IPS-20b (cell line): ENCODE measurements around the gene COL4A1.

ENCODE experiments used
- H3K27ac ChIP-seq: one replicate; pipeline ENCODE4 v1.5.1; 2013; ENCODE audit warnings: low read length
- H3K27me3 ChIP-seq: 2 replicates; pipeline ENCODE4 v1.6.1; 2013; ENCODE audit warnings: mild to moderate bottlenecking, low read length, inconsistent platforms; ENCODE audit not compliant: insufficient read depth
- H3K36me3 ChIP-seq: 2 replicates; pipeline ENCODE4 v1.6.1; 2013; ENCODE audit warnings: low read depth, mild to moderate bottlenecking, inconsistent platforms, low read length, moderate library complexity; ENCODE audit not compliant: insufficient read depth
- H3K4me1 ChIP-seq: 2 replicates; pipeline ENCODE4 v1.6.1; 2013; ENCODE audit warnings: mild to moderate bottlenecking, control low read depth, inconsistent platforms, low read length, moderate library complexity; ENCODE audit not compliant: insufficient read depth
- H3K4me3 ChIP-seq: 2 replicates; pipeline ENCODE4 v1.5.1; 2013; ENCODE audit warnings: mild to moderate bottlenecking, low read length, inconsistent platforms
- H3K9ac ChIP-seq: 2 replicates; pipeline ENCODE4 v1.6.1; 2013; ENCODE audit warnings: low read depth, mild to moderate bottlenecking, inconsistent platforms, low read length, moderate library complexity
- H3K9me3 ChIP-seq: 2 replicates; pipeline ENCODE4 v1.6.1; 2013; ENCODE audit warnings: mild to moderate bottlenecking, low read depth, low read length, inconsistent platforms; ENCODE audit not compliant: insufficient read depth

COL4A1 gene

DNA sequence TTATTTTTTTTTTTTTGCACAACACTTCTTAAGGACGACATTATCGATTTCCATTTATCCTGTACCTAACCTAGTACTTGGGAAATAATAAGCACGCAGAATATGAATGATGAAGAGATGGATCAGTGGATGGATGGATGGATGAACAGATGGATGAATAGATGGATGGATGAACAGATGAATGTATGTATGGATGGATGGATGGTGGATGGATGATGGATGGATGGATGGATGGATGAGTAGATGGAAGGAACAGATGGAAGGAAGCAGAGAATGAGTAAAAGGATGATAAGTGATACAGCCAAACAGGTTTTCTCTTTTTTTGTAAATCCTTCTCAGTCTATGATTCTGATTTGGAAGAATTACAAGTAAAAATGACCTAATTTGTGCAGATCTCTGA lies 166.9 kb downstream of the COL4A1 start:
- no peak overlapping the region for H3K27ac ChIP-seq
- no peaks in the 10 kb centered on the region for H3K9me3 ChIP-seq
- H3K36me3 ChIP-seq = no peaks in the 10 kb centered on the region
- no peak overlapping the region for H3K9ac ChIP-seq
- H3K27me3 ChIP-seq = peaks cover 33% of the 10 kb centered on the region
- H3K4me3 ChIP-seq = no peak overlapping the region
- H3K4me1 ChIP-seq = peaks cover 27% of the 10 kb centered on the region

DNA sequence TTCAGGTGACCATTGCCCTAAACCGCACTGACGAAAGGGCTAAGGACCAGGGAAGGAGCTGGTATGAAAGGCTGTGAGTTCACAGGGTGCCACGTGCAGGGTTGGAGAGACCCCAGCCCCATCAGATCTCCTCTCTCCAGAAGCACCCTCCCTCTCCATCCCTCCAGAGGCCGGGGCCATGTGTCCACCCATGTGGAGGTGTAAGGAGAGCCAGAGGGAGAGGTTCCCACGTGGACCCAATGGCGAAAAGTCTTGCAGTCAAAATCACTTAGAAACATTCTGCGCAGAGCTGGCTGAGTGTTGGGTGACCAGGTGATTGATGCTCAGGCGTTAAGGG lies 168.3 kb downstream of the COL4A1 start:
- Histone ChIP-seq H3K9me3 (no peaks in the 10 kb centered on the region), H3K27me3 (peaks cover 33% of the 10 kb centered on the region), H3K36me3 (no peaks in the 10 kb centered on the region), H3K4me3 (peak overlapping the region; percentile 77), H3K27ac (no peak overlapping the region), H3K4me1 (peaks cover 36% of the 10 kb centered on the region), H3K9ac (peak overlapping the region; percentile 49; the same call in 1 of the 2 replicates)

DNA sequence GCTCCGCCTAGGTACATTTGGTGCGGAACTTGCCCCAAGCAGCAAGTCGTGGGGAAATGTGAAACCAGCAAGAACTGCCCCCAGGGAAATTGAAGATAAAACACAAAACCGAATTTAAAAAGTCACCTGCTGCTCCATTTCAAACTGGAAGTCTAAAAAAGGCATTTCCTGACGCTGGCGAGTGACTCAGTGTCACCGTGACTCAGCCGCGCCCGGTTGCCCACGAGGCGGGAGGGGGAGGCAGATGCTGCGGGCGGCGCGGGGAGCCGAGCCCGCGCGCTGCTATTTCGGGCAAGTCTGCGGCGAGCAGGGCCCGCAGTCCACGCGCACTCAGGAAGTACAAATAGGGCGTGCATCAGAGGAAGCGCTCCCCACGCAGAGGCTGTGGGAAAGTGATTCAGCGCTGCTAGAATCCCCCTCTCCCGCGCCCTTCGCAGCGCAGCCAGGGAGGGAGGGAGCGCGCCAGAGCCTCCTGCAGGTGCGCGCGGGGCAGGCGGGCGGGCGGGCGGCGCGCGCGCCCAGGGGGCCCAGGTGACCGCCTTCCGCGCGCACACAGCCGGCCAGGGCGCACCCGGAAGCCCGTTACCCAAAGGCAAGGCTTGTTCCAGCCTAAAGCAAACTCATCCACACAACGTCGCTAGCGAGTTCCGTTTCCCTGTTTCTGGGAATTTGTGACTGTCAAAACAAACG lies 168.8 kb downstream of the COL4A1 start:
- Histone ChIP-seq H3K4me3 (peak overlapping the region; percentile 77), H3K27me3 (peaks cover 33% of the 10 kb centered on the region), H3K27ac (no peak overlapping the region), H3K4me1 (peaks cover 36% of the 10 kb centered on the region), H3K9ac (peak overlapping the region; percentile 49; the same call in 1 of the 2 replicates), H3K9me3 (no peaks in the 10 kb centered on the region), H3K36me3 (no peaks in the 10 kb centered on the region)

DNA sequence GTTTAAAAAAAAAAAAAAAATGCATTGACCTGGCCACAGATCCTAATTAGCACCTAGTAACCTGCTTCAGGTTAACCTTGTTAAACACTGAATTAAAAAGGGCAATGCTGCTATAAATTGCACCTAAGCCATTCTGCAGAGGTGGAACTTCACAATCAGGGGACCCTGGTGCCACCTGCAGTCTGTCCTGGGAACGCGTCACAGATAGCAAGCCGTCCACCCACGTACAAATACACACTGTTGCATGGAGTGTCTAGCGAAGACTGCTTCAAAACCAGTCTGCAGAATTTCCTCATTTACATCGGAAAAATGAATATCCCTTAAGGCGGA lies 169.3 kb downstream of the COL4A1 start:
- Histone ChIP-seq H3K27me3 (peaks cover 33% of the 10 kb centered on the region), H3K4me1 (peaks cover 41% of the 10 kb centered on the region), H3K27ac (no peak overlapping the region), H3K9me3 (no peaks in the 10 kb centered on the region), H3K4me3 (peak overlapping the region; percentile 77), H3K36me3 (no peaks in the 10 kb centered on the region), H3K9ac (peak overlapping the region; percentile 49; the same call in 1 of the 2 replicates)

DNA sequence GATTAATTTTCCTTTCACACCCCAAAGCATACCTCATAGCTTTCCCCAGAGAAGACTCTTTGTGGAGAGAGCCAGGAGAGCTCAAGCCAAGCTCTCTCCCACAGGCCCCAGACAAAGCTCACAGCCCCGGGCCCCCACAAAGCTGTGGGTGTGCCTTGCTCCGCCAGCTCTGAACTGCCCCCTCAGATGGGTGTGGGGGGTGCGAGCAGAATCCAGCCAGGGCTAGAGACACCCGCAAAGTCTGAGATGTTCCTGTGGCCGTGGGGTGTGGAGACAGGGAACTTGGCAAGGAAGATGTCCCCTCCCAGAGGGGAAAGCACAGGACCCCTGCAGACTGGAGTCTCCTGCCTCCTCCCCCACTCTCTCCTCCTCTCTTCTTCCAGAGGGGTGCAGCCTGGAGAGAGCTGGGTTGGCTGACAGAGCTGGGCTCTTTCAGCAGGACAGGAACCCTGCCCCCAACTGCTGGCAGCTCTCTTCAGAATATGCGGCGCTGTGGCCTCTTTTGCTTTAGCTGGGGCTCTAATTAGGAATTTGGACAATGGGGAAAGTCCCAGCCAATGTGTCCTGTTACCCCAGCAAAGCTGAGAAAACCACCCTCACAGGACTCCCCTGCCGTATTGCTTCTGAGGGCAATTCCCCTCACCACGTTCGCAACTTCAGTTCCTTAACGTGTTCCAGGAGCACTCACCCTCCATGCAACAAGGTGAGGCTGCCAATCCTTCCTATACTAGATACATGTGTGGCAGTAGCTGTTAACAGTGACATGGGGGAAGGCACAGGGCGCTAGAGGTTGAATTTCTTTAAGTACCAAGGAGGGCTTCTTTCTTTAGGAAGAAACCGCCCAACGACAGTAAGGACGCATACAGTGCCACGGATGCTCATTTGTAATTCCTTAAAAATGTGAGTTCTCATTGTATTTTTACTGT lies 170.0 kb downstream of the COL4A1 start:
- Histone ChIP-seq H3K9ac (no peak overlapping the region), H3K36me3 (no peaks in the 10 kb centered on the region), H3K4me3 (peak overlapping the region; percentile 77; the same call in 1 of the 2 replicates), H3K9me3 (no peaks in the 10 kb centered on the region), H3K27ac (no peak overlapping the region), H3K27me3 (peaks cover 33% of the 10 kb centered on the region), H3K4me1 (peaks cover 47% of the 10 kb centered on the region)

DNA sequence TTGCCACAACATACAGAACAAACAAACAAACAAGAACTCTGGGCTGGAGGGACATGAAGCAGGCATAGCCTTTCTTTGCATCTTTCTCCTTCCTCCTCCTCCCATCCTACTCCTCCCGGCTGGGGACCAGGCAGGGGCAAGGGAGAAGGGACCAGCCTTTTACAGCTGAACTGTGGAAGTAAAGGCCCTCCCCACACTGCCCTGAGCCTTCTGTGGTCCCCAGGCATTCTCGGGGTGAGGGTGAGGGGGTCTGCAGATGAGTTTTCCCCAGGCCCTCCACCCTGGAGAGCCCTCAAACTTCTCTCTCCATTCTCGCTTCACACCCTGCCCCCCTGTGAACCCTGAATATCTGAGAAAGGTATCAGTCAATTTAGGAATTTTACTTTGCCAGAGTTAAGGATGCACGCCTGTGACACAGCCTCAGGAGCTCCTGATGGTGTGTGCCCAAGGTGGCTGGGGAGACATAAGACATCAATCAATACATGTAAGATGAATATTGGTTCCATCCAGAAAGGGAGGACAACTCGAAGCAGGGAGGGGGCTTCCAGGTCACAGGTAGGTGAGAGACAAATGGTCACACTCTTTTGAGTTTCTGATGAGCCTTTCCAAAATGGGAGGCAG lies 170.9 kb downstream of the COL4A1 start:
- Histone ChIP-seq H3K9me3 (no peaks in the 10 kb centered on the region), H3K4me1 (peaks cover 47% of the 10 kb centered on the region), H3K36me3 (no peaks in the 10 kb centered on the region), H3K4me3 (no peak overlapping the region), H3K9ac (no peak overlapping the region), H3K27me3 (peaks cover 33% of the 10 kb centered on the region), H3K27ac (no peak overlapping the region)

DNA sequence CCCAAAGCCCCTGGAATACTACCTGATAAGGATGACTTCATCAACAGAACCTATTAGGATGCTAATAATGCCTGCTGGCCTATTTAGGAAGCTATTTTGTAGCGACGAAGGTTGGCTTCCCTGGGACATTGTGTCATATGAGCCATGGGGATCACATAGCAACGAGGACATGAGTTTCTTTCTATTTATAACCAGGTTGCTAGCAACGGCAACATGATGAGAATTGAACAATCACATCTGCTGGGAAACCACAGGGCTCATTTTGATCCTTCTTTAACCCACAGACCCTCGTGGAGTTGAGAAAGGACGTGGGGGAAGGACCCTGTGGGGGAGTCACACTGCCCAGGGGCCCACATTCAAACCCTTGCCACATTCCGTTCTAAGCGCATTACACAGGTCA lies 172.2 kb downstream of the COL4A1 start:
- no peaks in the 10 kb centered on the region for H3K9me3 ChIP-seq
- H3K27me3 ChIP-seq = peaks cover 33% of the 10 kb centered on the region
- H3K4me3 ChIP-seq = peak overlapping the region; percentile 26
- peak overlapping the region; percentile 65 for H3K27ac ChIP-seq
- H3K36me3 ChIP-seq = no peaks in the 10 kb centered on the region
- peak overlapping the region; percentile 26; the same call in 1 of the 2 replicates for H3K9ac ChIP-seq
- peaks cover 47% of the 10 kb centered on the region for H3K4me1 ChIP-seq

DNA sequence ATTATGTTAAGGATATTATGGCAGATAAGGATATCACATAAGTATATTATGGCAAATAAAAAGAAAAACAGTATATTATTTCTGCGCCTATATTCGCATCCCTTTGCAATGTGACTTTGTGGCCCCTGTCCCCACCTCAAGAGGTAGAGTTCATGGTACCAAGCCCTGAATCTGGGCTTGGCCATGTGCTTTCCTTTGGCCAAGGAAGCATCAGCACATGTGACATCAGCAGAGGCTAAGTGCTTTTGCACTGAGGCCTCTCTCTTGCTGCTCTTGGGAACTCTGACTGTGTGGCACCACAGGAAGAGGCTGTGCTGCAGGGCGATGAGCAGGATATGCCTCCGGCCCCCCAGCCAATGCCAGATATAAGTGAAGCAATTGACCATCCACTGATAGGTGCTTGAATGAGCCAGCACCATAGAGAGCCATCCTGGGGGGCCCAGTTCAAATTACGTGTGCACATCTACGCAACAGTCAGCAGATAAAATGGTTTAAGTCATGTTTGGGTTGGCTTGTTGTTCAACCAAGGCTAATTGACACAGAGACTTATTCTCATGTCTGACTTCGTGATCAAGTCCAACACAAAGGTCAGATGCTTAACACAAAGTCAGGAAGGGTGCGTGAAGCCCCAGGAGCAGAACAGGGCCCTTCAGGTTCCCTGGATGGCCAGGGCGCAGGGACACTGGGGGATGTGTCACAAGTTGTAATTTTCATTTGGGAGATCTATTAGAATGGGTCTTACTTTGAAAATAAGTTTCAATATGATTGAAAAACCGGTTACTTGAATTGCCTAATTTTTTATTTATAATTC lies 173.3 kb downstream of the COL4A1 start:
- Histone ChIP-seq H3K9me3 (no peaks in the 10 kb centered on the region), H3K4me3 (no peak overlapping the region), H3K4me1 (peaks cover 44% of the 10 kb centered on the region), H3K36me3 (no peaks in the 10 kb centered on the region), H3K27ac (no peak overlapping the region), H3K9ac (no peak overlapping the region), H3K27me3 (peaks cover 21% of the 10 kb centered on the region)

DNA sequence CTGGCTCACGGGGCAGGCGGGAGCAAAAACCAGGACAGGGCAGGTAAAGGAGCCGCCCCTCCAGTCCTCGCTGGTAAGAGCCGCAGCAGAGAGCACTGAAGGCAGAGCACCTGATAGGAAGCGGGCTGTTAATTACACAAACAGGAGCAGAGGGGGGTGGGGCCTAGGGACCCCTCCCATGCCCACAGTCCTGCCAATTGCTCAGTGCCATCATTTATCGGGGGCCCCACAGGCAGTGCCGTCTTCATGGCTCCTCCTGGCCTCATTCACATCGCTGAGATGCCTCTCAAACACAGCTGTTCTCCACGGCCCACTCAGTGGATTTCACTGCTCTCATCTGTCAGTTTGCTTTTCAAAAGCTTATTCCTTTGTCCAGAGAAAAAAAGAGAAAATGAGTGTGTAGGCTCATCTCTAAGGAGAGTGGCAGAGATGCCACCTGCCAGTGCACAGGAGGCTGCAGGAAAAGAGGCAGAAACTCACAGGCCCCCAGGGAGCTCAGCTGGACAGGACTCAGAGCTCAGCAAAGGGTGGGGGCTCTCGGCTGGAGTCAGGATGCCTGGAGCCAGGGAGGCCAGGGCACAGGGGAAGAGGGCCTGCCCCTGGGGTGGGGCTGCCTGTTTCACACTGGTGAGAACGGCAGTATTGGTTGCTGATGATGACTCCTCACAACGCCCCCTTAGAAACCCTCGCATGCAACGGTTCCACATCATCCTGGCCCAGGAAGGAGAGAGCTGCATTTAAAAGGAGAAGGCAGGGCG lies 174.6 kb downstream of the COL4A1 start:
- Histone ChIP-seq H3K4me1 (peaks cover 42% of the 10 kb centered on the region), H3K9me3 (no peaks in the 10 kb centered on the region), H3K36me3 (no peaks in the 10 kb centered on the region), H3K9ac (no peak overlapping the region), H3K4me3 (no peak overlapping the region), H3K27me3 (peaks cover 11% of the 10 kb centered on the region; the same call in 1 of the 2 replicates), H3K27ac (no peak overlapping the region)

DNA sequence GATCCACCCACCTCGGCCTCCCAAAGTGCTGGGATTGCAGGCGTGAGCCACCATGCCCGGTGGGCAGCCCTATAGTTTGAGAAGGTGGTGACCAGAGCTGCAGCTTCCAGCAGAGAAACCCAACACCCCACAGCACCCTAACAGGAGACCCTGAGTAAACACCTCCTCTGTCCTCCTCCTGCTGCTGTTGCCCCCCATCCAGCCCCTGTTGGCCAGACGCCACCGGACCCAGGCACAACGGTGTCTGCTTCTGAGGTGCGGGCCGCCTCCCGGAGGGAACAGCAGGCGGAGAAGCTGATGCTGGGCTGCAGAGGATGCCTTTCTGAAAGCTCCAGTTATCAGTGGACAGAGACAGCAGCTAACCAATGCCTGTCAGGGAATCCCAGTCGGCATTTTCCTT lies 175.5 kb downstream of the COL4A1 start:
- Histone ChIP-seq H3K4me3 (no peak overlapping the region), H3K9me3 (no peaks in the 10 kb centered on the region), H3K36me3 (no peaks in the 10 kb centered on the region), H3K27me3 (peaks cover under 1% of the 10 kb centered on the region; the same call in 1 of the 2 replicates), H3K9ac (no peak overlapping the region), H3K27ac (no peak overlapping the region), H3K4me1 (peaks cover 40% of the 10 kb centered on the region)
